SK-N-MC (cell line): ENCODE data around the gene AKR1C3.

ENCODE experiments used
- DNase-seq: peaks from one replicate; pipeline ENCODE4 v3.0.0-alpha.2; 2011; ENCODE audit warnings: low read depth, low spot score
- H3K27ac ChIP-seq: fragments of 200-600 bp; sonication (generic); 2 replicates; pipeline ENCODE4 v1.5.1; 2016; ENCODE audit warnings: mixed run types
- H3K36me3 ChIP-seq: fragments of 200-600 bp; sonication (generic); 2 replicates; pipeline ENCODE4 v1.6.1; 2017; ENCODE audit warnings: antibody characterized with exemption, low read length, mixed read lengths; ENCODE audit not compliant: insufficient read depth
- H3K4me3 ChIP-seq: fragments of 200-600 bp; sonication (generic); 2 replicates; pipeline ENCODE4 v1.5.1; 2016
- H3K9ac ChIP-seq: fragments of 200-600 bp; sonication (generic); 2 replicates; pipeline ENCODE4 v1.8.0; 2017; ENCODE audit warnings: mixed run types, mixed read lengths; ENCODE audit not compliant: insufficient read length
- H3K9me3 ChIP-seq: fragments of 200-600 bp; sonication (generic); 2 replicates; pipeline ENCODE4 v1.6.1; 2017; ENCODE audit warnings: low read depth, mild to moderate bottlenecking, antibody characterized with exemption, low read length, moderate library complexity, mixed read lengths
- EZH2 ChIP-seq: fragments of 200-600 bp; sonication (generic); IDR thresholded peaks from one replicate; pipeline ENCODE4 v1.6.1; 2017; ENCODE audit warnings: antibody characterized with exemption
- FOXP2 ChIP-seq: optimal IDR thresholded peaks from 2 replicates; pipeline ENCODE3; 2011; ENCODE audit warnings: mild to moderate bottlenecking, moderate library complexity; ENCODE audit not compliant: insufficient read depth; ENCODE audit errors: extremely low read length, control extremely low read depth
- POLR2AphosphoS5 ChIP-seq: IDR thresholded peaks from 2 replicates; pipeline ENCODE4 v1.6.1; 2012; ENCODE audit warnings: mild to moderate bottlenecking, low read depth, low read length, borderline replicate concordance

AKR1C3 gene

GRCh38 chr10:5079836-5080235, 14.4 kb upstream of the AKR1C3 start:
- Histone ChIP-seq H3K27ac (no peak overlapping the region), H3K4me3 (no peak overlapping the region), H3K9ac (no peak overlapping the region), H3K36me3 (no peaks in the 10 kb centered on the region), H3K9me3 (no peaks in the 10 kb centered on the region)
- TF ChIP-seq FOXP2, result no peak
- no peak for TF ChIP-seq EZH2
- no peak for TF ChIP-seq POLR2AphosphoS5
- DNase-seq, result no peak

- no peak for DNase-seq
- TF ChIP-seq FOXP2, result no peak
- no peak for TF ChIP-seq EZH2
- TF ChIP-seq POLR2AphosphoS5, result no peak
- no peak overlapping the region for H3K27ac ChIP-seq
These were observed 13.1 kb upstream of the AKR1C3 start for GRCh38 chr10:5081091-5081490.

GRCh38 chr10:5088703-5089261, 5.4 kb upstream of the AKR1C3 start:
- no peak for TF ChIP-seq FOXP2
- no peak for TF ChIP-seq POLR2AphosphoS5
- no peak for TF ChIP-seq EZH2
- H3K9ac ChIP-seq, result no peak overlapping the region
- H3K4me3 ChIP-seq, result no peak overlapping the region
- H3K27ac ChIP-seq, result no peak overlapping the region
- DNase-seq, result no peak
- no peaks in the 10 kb centered on the region for H3K36me3 ChIP-seq
- H3K9me3 ChIP-seq, result no peaks in the 10 kb centered on the region

More at GRCh38 chr10:5081091-5081490, 13.1 kb upstream of the AKR1C3 start:
- no peaks in the 10 kb centered on the region for H3K36me3 ChIP-seq
- no peaks in the 10 kb centered on the region for H3K9me3 ChIP-seq
- no peak overlapping the region for H3K4me3 ChIP-seq
- H3K9ac ChIP-seq, result no peak overlapping the region

- Histone ChIP-seq H3K27ac (no peak overlapping the region), H3K9ac (no peak overlapping the region), H3K4me3 (no peak overlapping the region), H3K36me3 (no peaks in the 10 kb centered on the region), H3K9me3 (no peaks in the 10 kb centered on the region)
- no peak for DNase-seq
- no peak for TF ChIP-seq EZH2
- no peak for TF ChIP-seq POLR2AphosphoS5
- TF ChIP-seq FOXP2, result no peak
These were observed 4.3 kb upstream of the AKR1C3 start for GRCh38 chr10:5089865-5090264.

- H3K27ac ChIP-seq, result no peak overlapping the region
- no peak overlapping the region for H3K9ac ChIP-seq
- H3K4me3 ChIP-seq, result no peak overlapping the region
- H3K9me3 ChIP-seq, result no peaks in the 10 kb centered on the region
- TF ChIP-seq EZH2 (no peak), FOXP2 (no peak), POLR2AphosphoS5 (no peak)
- DNase-seq, result no peak
- no peaks in the 10 kb centered on the region for H3K36me3 ChIP-seq
These were observed 3.7 kb upstream of the AKR1C3 start for GRCh38 chr10:5090551-5090950.

- Histone ChIP-seq H3K9me3 (no peaks in the 10 kb centered on the region), H3K4me3 (no peak overlapping the region), H3K36me3 (no peaks in the 10 kb centered on the region), H3K9ac (no peak overlapping the region), H3K27ac (no peak overlapping the region)
- DNase-seq, result no peak
- TF ChIP-seq POLR2AphosphoS5 (no peak), EZH2 (no peak), FOXP2 (no peak)
These were observed 3.0 kb upstream of the AKR1C3 start for GRCh38 chr10:5091196-5091595.

GRCh38 chr10:5092375-5092774, 1.8 kb upstream of the AKR1C3 start:
- H3K36me3 ChIP-seq, result no peaks in the 10 kb centered on the region
- no peaks in the 10 kb centered on the region for H3K9me3 ChIP-seq
- no peak overlapping the region for H3K27ac ChIP-seq
- TF ChIP-seq POLR2AphosphoS5 (no peak), EZH2 (no peak), FOXP2 (no peak)
- no peak for DNase-seq
- H3K4me3 ChIP-seq, result no peak overlapping the region
- no peak overlapping the region for H3K9ac ChIP-seq

- DNase-seq, result no peak
- H3K9ac ChIP-seq, result no peak overlapping the region
- no peaks in the 10 kb centered on the region for H3K36me3 ChIP-seq
- TF ChIP-seq EZH2, result no peak
- no peak for TF ChIP-seq POLR2AphosphoS5
- TF ChIP-seq FOXP2, result no peak
- H3K27ac ChIP-seq, result no peak overlapping the region
- H3K4me3 ChIP-seq, result no peak overlapping the region
- no peaks in the 10 kb centered on the region for H3K9me3 ChIP-seq
These were observed 1.1 kb upstream of the AKR1C3 start for GRCh38 chr10:5092848-5093790.
